Measurements from ENCODE around the gene TMEM37. TPM values are rescaled to one million over a fixed set of nuclear protein-coding genes. Genes with fewer than 3 reads are reported as not detected.

TMEM37 gene
- total and polyA plus RNA-seq, 2 of the 8 experiments (the other 6 are each of a cell fraction or from before 2014, with no cell fraction given): 11.0 to 16.2 TPM

- TF ChIP-seq, protein P1, sequence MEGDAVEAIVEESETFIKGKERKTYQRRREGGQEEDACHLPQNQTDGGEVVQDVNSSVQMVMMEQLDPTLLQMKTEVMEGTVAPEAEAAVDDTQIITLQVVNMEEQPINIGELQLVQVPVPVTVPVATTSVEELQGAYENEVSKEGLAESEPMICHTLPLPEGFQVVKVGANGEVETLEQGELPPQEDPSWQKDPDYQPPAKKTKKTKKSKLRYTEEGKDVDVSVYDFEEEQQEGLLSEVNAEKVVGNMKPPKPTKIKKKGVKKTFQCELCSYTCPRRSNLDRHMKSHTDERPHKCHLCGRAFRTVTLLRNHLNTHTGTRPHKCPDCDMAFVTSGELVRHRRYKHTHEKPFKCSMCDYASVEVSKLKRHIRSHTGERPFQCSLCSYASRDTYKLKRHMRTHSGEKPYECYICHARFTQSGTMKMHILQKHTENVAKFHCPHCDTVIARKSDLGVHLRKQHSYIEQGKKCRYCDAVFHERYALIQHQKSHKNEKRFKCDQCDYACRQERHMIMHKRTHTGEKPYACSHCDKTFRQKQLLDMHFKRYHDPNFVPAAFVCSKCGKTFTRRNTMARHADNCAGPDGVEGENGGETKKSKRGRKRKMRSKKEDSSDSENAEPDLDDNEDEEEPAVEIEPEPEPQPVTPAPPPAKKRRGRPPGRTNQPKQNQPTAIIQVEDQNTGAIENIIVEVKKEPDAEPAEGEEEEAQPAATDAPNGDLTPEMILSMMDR (IDR thresholded peaks at IDR 0.05; ENCODE audit: control extremely low read depth in 1 of 3, insufficient read depth in 1 of 3, low read depth in 1 of 3, low read length in 3 of 3): no peak
- TF ChIP-seq, protein P2, sequence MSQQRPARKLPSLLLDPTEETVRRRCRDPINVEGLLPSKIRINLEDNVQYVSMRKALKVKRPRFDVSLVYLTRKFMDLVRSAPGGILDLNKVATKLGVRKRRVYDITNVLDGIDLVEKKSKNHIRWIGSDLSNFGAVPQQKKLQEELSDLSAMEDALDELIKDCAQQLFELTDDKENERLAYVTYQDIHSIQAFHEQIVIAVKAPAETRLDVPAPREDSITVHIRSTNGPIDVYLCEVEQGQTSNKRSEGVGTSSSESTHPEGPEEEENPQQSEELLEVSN (IDR thresholded peaks at IDR 0.05): no peak
- TF ChIP-seq CBX8 (IDR thresholded peaks at IDR 0.05; ENCODE audit: borderline replicate concordance, low read depth, low read length): no peak
- TF ChIP-seq, protein P3, sequence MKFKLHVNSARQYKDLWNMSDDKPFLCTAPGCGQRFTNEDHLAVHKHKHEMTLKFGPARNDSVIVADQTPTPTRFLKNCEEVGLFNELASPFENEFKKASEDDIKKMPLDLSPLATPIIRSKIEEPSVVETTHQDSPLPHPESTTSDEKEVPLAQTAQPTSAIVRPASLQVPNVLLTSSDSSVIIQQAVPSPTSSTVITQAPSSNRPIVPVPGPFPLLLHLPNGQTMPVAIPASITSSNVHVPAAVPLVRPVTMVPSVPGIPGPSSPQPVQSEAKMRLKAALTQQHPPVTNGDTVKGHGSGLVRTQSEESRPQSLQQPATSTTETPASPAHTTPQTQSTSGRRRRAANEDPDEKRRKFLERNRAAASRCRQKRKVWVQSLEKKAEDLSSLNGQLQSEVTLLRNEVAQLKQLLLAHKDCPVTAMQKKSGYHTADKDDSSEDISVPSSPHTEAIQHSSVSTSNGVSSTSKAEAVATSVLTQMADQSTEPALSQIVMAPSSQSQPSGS (IDR thresholded peaks at IDR 0.05; ENCODE audit: low read length): no peak
- TF ChIP-seq SIX5 (IDR thresholded peaks at IDR 0.05; ENCODE audit: low read depth, low read length): no peak
Measured at GRCh38 chr2:119446037-119446436, 14.4 kb downstream of the TMEM37 start (continued).
